Stimulated activated naive B cell treated with anti-CD40 and anti-IgM and Interleukin-4, amounts not matched to agents 10 μg/mL and 1 μg/mL and 100 μg/mL, for 72 hours (primary cell): ENCODE results near the gene ZGRF1.
"Not testable (repeated sequence)": the region's sequence is repeated elsewhere in the genome, so short reads cannot be mapped to it uniquely, and the experiment has no call there.

Experiments used
- ATAC-seq, 2 donors: fragments of 150-1000 bp; cut with Tn5 transposase; replicated peaks; 2 replicates each; pipeline ENCODE4 v1.10.0; 2021; ENCODE audit warnings: moderate library complexity in 1 of 2
- DNase-seq: peaks from one replicate; pipeline ENCODE4 v3.0.0; 2021
- H3K27ac Mint-ChIP-seq: one replicate; pipeline ENCODE4 v1.8.0; 2022; ENCODE audit warnings: mild to moderate bottlenecking, mixed read lengths
- H3K27me3 Mint-ChIP-seq, 2 donors: one replicate each; pipeline ENCODE4 v1.8.0; 2022; ENCODE audit warnings: mixed read lengths in 2 of 2
- H3K36me3 Mint-ChIP-seq, 2 donors: one replicate each; pipeline ENCODE4 v1.8.0; 2022; ENCODE audit warnings: mixed read lengths in 2 of 2, mild to moderate bottlenecking in 1 of 2
- H3K4me1 Mint-ChIP-seq, 2 donors: one replicate each; pipeline ENCODE4 v1.8.0; 2022; ENCODE audit warnings: mixed read lengths in 2 of 2, mild to moderate bottlenecking in 1 of 2
- H3K4me3 Mint-ChIP-seq, 2 donors: one replicate each; pipeline ENCODE4 v1.8.0; 2022; ENCODE audit warnings: mild to moderate bottlenecking in 2 of 2, mixed read lengths in 2 of 2, moderate library complexity in 1 of 2
- H3K9me3 Mint-ChIP-seq, 2 donors: one replicate each; pipeline ENCODE4 v1.8.0; 2022; ENCODE audit warnings: mixed read lengths in 2 of 2, mild to moderate bottlenecking in 1 of 2

Gene ZGRF1

GRCh38 chr4:112552668-112553067, 84.0 kb downstream of the ZGRF1 start:
- H3K27me3 Mint-ChIP-seq: no peaks in the 10 kb centered on the region
- no peak for DNase-seq
- H3K27ac Mint-ChIP-seq: no peak overlapping the region
- ATAC-seq: no peak
- H3K36me3 Mint-ChIP-seq: peaks cover 0 to 2% of the 10 kb centered on the region in 2 donors
- no peak overlapping the region for H3K4me3 Mint-ChIP-seq
- no peaks in the 10 kb centered on the region for H3K4me1 Mint-ChIP-seq
- H3K9me3 Mint-ChIP-seq: no peaks in the 10 kb centered on the region

- peaks cover 2 to 4% of the 10 kb centered on the region in 2 donors for H3K36me3 Mint-ChIP-seq
- no peak for ATAC-seq
- no peak overlapping the region for H3K4me3 Mint-ChIP-seq
- H3K9me3 Mint-ChIP-seq: no peaks in the 10 kb centered on the region
- no peaks in the 10 kb centered on the region for H3K4me1 Mint-ChIP-seq
- DNase-seq: no peak
- no peak overlapping the region for H3K27ac Mint-ChIP-seq
- H3K27me3 Mint-ChIP-seq: no peaks in the 10 kb centered on the region
Measured at GRCh38 chr4:112550728-112551127, 86.0 kb downstream of the ZGRF1 start.

DNA sequence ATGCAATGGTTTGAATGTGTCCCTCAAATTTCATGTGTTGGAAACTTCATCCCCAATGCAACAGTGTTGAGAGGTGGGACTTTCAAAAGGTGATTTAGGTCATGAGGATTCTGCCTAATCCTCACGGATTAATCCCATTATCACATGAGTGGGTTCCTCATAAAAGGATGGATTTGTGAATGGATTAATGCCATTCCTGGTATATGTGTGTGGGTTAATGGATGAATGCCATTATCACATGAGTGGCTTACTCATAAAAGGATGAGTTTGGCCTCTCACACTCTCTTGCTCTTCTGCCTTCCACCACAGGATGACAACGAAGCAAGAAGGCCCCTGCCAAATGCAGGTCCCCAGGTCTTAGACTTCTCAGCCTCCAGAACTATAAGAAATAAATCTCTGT, 90.2 kb downstream of the ZGRF1 start:
- ATAC-seq: no peak
- Mint-ChIP-seq H3K36me3 (peaks cover 3 to 7% of the 10 kb centered on the region in 2 donors), H3K27ac (no peak overlapping the region), H3K4me1 (no peaks in the 10 kb centered on the region), H3K4me3 (no peak overlapping the region), H3K9me3 (no peaks in the 10 kb centered on the region), H3K27me3 (no peaks in the 10 kb centered on the region)
- DNase-seq: no peak

GRCh38 chr4:112545346-112545745, 91.4 kb downstream of the ZGRF1 start:
- DNase-seq (no peak), ATAC-seq (no peak)
- H3K4me1 Mint-ChIP-seq: no peaks in the 10 kb centered on the region
- no peaks in the 10 kb centered on the region for H3K27me3 Mint-ChIP-seq
- H3K36me3 Mint-ChIP-seq: peaks cover 3 to 7% of the 10 kb centered on the region in 2 donors
- no peak overlapping the region for H3K4me3 Mint-ChIP-seq
- H3K9me3 Mint-ChIP-seq: no peaks in the 10 kb centered on the region
- no peak overlapping the region for H3K27ac Mint-ChIP-seq

GRCh38 chr4:112540695-112541094, 96.0 kb downstream of the ZGRF1 start:
- ATAC-seq (no peak), DNase-seq (no peak)
- H3K27me3 Mint-ChIP-seq: no peaks in the 10 kb centered on the region
- no peak overlapping the region for H3K4me3 Mint-ChIP-seq
- no peak overlapping the region for H3K27ac Mint-ChIP-seq
- H3K4me1 Mint-ChIP-seq: no peaks in the 10 kb centered on the region
- H3K9me3 Mint-ChIP-seq: no peaks in the 10 kb centered on the region
- peaks cover 7% of the 10 kb centered on the region in 2 donors for H3K36me3 Mint-ChIP-seq

DNA sequence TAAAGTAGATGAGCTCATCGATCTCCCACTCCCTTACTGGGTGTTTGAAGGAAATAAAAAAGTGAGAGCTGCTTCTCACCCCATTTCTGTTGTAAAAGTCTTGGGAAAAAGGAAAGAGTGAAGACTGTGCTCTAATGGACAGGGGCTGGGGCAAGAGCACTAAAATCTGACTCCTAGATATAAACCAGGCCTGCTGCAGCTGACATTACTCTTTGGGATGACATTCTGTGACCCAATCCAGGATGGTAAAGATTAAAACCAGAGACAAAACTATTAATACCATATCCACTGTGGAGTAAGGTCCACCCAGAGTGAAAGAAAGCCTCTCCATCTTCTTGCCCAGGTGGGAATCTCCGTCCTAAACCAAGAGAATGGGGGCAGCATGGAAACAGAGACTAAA, 100.6 kb downstream of the ZGRF1 start:
- Mint-ChIP-seq H3K36me3 (peaks cover 4 to 5% of the 10 kb centered on the region in 2 donors), H3K27ac (no peak overlapping the region), H3K9me3 (no peaks in the 10 kb centered on the region), H3K4me1 (no peaks in the 10 kb centered on the region), H3K4me3 (no peak overlapping the region), H3K27me3 (peaks cover 0 to 4% of the 10 kb centered on the region in 2 donors)
- ATAC-seq (no peak), DNase-seq (no peak)

DNA sequence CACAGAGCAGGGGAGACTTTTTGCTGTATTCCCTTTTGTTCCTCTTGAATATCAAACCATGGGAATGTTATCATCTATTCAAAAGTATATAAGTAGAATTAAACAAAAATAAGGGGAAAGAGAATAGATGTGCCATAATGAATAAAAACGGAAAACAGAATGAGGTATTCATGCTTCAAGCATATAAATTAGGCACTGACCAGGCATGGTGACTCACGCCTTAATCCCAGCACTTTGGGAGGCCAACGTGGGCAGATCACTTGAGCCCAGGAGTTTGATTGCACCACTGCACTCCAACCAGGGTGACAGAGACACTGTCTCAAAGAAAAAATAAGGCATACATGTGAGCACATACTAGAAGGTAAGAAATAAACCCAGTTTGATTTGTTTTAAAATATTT, 104.4 kb downstream of the ZGRF1 start:
- ATAC-seq: no peak
- Mint-ChIP-seq H3K4me3 (no peak overlapping the region), H3K27me3 (peaks cover 13 to 25% of the 10 kb centered on the region in 2 donors), H3K36me3 (no peaks in the 10 kb centered on the region), H3K4me1 (no peaks in the 10 kb centered on the region), H3K27ac (no peak overlapping the region), H3K9me3 (no peaks in the 10 kb centered on the region)
- no peak for DNase-seq

DNA sequence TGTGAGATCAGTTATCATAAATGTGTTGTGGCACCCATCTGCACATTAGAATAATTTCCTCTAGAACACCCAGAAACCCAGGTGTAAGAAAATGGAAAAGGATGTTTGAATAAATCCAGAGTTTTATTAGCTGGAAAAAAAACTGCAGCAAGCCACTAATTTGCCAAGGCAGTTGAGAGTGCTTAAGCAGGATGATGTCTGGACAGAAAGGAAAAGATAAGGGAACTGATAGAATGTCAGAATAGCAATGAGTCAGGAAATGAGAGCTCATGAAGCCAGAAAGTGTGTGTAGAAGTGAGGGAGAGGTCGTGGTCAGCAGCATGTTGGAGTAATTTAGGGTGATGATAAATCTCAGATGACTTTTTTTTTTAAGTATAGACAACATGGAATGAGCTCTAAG, 105.6 kb downstream of the ZGRF1 start:
- DNase-seq: no peak
- H3K4me3 Mint-ChIP-seq: no peak overlapping the region
- H3K4me1 Mint-ChIP-seq: no peaks in the 10 kb centered on the region
- peaks cover 13 to 25% of the 10 kb centered on the region in 2 donors for H3K27me3 Mint-ChIP-seq
- no peaks in the 10 kb centered on the region for H3K36me3 Mint-ChIP-seq
- no peaks in the 10 kb centered on the region for H3K9me3 Mint-ChIP-seq
- ATAC-seq: no peak
- no peak overlapping the region for H3K27ac Mint-ChIP-seq

GRCh38 chr4:112526061-112526460, 110.6 kb downstream of the ZGRF1 start:
- H3K36me3 Mint-ChIP-seq: no peaks in the 10 kb centered on the region
- ATAC-seq (no peak), DNase-seq (no peak)
- peaks cover 5 to 29% of the 10 kb centered on the region in 2 donors for H3K4me1 Mint-ChIP-seq
- no peak overlapping the region for H3K4me3 Mint-ChIP-seq
- no peak overlapping the region for H3K27ac Mint-ChIP-seq
- peaks cover 47 to 62% of the 10 kb centered on the region in 2 donors for H3K27me3 Mint-ChIP-seq
- H3K9me3 Mint-ChIP-seq: no peaks in the 10 kb centered on the region

GRCh38 chr4:112523764-112524505, 112.8 kb downstream of the ZGRF1 start:
- H3K4me3 Mint-ChIP-seq: peak overlapping the region; percentile 81 to 85
- no peaks in the 10 kb centered on the region for H3K9me3 Mint-ChIP-seq
- H3K4me1 Mint-ChIP-seq: peaks cover 10 to 43% of the 10 kb centered on the region in 2 donors
- no peaks in the 10 kb centered on the region for H3K36me3 Mint-ChIP-seq
- H3K27ac Mint-ChIP-seq: peak overlapping the region; percentile 65
- H3K27me3 Mint-ChIP-seq: peaks cover 57 to 61% of the 10 kb centered on the region in 2 donors
- peak; percentile 87 for ATAC-seq
- DNase-seq: peak; percentile 66

DNA sequence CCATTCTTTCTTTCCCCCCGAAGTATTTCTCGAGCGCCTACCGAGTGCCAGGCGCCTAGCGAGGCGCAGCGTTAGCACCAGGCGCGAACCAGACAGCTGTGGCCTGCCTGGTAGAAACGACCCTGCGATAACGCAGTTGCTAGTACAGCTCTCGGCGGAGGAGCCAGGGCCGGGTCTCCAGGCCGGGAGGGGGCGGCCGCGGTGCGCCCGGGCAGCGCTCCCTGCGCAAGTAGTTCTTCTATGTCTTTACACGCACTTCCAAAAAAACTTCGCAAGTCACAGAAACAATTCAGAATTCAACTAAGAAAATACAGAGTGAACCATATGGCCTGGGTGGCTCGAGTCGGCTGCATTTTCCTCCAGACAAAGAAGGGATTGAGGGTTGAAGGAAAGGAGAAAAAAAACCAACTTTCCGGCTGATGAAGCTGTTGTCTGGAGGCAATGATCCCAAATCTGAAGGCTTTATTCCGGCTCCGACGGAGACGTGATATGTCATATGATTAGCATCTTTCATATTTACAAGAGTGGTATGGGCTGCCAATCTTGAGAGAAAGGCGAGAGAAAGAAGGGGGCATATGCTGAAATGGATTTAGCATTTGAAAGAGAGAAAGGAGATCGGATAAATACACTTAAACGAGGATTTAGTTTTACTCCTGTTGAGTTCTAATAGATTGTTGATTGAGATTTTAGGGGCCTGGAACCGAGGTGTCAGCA, 113.5 kb downstream of the ZGRF1 start:
- ATAC-seq (peak; percentile 52 to 54), DNase-seq (no peak)
- H3K36me3 Mint-ChIP-seq: no peaks in the 10 kb centered on the region
- H3K4me3 Mint-ChIP-seq: peak overlapping the region; percentile 81 to 85
- H3K9me3 Mint-ChIP-seq: no peaks in the 10 kb centered on the region
- peaks cover 10 to 47% of the 10 kb centered on the region in 2 donors for H3K4me1 Mint-ChIP-seq
- H3K27ac Mint-ChIP-seq: peak overlapping the region; percentile 90
- peaks cover 59 to 65% of the 10 kb centered on the region in 2 donors for H3K27me3 Mint-ChIP-seq

DNA sequence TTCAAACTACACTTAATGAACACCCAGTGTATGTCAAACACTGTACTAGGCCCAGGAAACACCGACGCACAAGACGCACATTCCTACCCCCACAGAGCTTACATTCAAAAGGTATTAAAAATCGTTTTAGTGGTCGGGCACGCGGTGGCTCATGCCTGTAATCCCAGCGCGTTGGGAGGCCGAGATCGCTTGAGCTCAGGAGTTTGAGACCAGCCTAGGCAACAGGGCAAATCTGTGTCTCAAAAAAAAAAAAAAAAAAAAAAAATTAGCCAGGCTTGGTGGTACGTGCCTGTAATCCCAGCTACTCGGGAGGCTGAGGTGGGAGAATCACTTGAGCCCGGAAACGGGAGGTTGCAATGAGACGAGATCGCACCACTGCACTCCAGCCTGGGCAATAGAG, 114.3 kb downstream of the ZGRF1 start:
- peaks cover 17 to 55% of the 10 kb centered on the region in 2 donors for H3K4me1 Mint-ChIP-seq
- H3K36me3 Mint-ChIP-seq, ATAC-seq, DNase-seq, H3K9me3 Mint-ChIP-seq: not testable (repeated sequence)
- peak overlapping the region; percentile 59 for H3K27ac Mint-ChIP-seq
- peak overlapping the region; percentile 10 to 85 for H3K4me3 Mint-ChIP-seq
- H3K27me3 Mint-ChIP-seq: peaks cover 63 to 72% of the 10 kb centered on the region in 2 donors

- Mint-ChIP-seq H3K4me3 (peak overlapping the region; percentile 70 to 74), H3K36me3 (no peaks in the 10 kb centered on the region), H3K27me3 (peaks cover 73 to 83% of the 10 kb centered on the region in 2 donors), H3K9me3 (no peaks in the 10 kb centered on the region), H3K27ac (peak overlapping the region; percentile 87), H3K4me1 (peaks cover 24 to 65% of the 10 kb centered on the region in 2 donors)
- peak in 1 of 2 donors; percentile 22 for ATAC-seq
- DNase-seq: no peak
Measured at GRCh38 chr4:112521123-112522023, 115.3 kb downstream of the ZGRF1 start.

DNA sequence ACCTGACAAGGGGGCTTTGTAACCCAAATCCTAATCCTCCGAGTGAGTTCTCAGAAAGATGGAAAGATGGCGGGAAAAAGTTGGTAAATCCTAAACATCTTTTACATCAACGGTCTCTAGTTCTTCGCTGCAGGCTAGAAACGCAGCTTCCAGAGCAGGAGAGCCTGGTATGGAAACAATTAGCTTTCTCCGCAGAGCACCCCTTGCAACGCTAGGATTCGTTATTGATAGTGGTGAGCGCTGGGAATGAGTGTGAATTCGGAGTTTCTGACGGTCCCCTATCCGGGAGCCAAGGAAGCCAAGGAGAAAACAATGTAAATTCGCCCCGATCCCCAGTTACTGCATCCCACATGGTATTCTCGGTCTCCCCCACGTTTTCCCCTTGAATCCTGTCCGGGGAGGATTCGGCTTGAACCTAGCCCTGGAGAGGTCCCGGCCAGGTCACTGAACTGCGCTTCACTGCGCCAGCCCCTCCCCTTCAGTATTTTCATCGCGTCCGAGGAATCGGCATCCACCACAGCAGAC, 116.0 kb downstream of the ZGRF1 start:
- peak overlapping the region; percentile 70 to 74 for H3K4me3 Mint-ChIP-seq
- H3K36me3 Mint-ChIP-seq: no peaks in the 10 kb centered on the region
- H3K4me1 Mint-ChIP-seq: peaks cover 29 to 72% of the 10 kb centered on the region in 2 donors
- no peak for DNase-seq
- H3K9me3 Mint-ChIP-seq: no peaks in the 10 kb centered on the region
- H3K27ac Mint-ChIP-seq: peak overlapping the region; percentile 87
- H3K27me3 Mint-ChIP-seq: peaks cover 73 to 85% of the 10 kb centered on the region in 2 donors
- no peak for ATAC-seq
